OCI-LY3 (cell line): Measurements from ENCODE around the gene MSI2.

Source experiments
- H2AFZ ChIP-seq: fragments of 200-600, 300-600 bp; shearing (Covaris generic); 2 replicates; pipeline ENCODE4 v1.6.0; 2014; ENCODE audit warnings: antibody characterized with exemption, low read depth, low read length
- H3K27ac ChIP-seq: fragments of 200-600, 300-600 bp; sonication (generic); 2 replicates; pipeline ENCODE4 v1.5.1; 2014; ENCODE audit warnings: mild to moderate bottlenecking, low read length, moderate library complexity, mixed read lengths
- H3K27me3 ChIP-seq: fragments of 200-600, 300-600 bp; sonication (generic); 2 replicates; pipeline ENCODE4 v1.6.1; 2014; ENCODE audit warnings: low read depth, low read length, mixed read lengths
- H3K36me3 ChIP-seq: fragments of 200-600, 300-600 bp; sonication (generic); replicated peaks from 2 replicates; pipeline ENCODE3; 2014; ENCODE audit warnings: low read depth, low read length, mixed read lengths
- H3K4me1 ChIP-seq: fragments of 300-600, 200-600 bp; sonication (generic); 2 replicates; pipeline ENCODE4 v1.6.1; 2014; ENCODE audit warnings: low read length, mixed read lengths
- H3K4me2 ChIP-seq: fragments of 200-600, 300-600 bp; sonication (generic); 2 replicates; pipeline ENCODE4 v1.6.1; 2014; ENCODE audit warnings: low read length, mixed read lengths
- H3K4me3 ChIP-seq: fragments of 300-600, 200-600 bp; sonication (generic); 2 replicates; pipeline ENCODE4 v1.5.1; 2014; ENCODE audit warnings: antibody characterized with exemption, mild to moderate bottlenecking, low read length, moderate library complexity
- H3K79me2 ChIP-seq: fragments of 300-600, 200-600 bp; shearing (Covaris generic); 2 replicates; pipeline ENCODE4 v1.6.1; 2014; ENCODE audit warnings: mild to moderate bottlenecking, low read length, mixed read lengths
- H3K9ac ChIP-seq: fragments of 300-600, 200-600 bp; shearing (Covaris generic); 2 replicates; pipeline ENCODE4 v1.6.0; 2014; ENCODE audit warnings: mild to moderate bottlenecking, low read length, moderate library complexity
- H3K9me3 ChIP-seq: fragments of 200-600, 300-600 bp; shearing (Covaris generic); 2 replicates; pipeline ENCODE4 v1.6.1; 2014; ENCODE audit warnings: low read length, mixed read lengths; ENCODE audit not compliant: insufficient read depth
- H4K20me1 ChIP-seq: fragments of 200-600, 300-600 bp; sonication (generic); 2 replicates; pipeline ENCODE4 v1.6.1; 2016; ENCODE audit warnings: low read length, mixed read lengths; ENCODE audit not compliant: insufficient read depth
- EZH2phosphoT487 ChIP-seq: fragments of 200-600 bp; shearing (Covaris generic); IDR thresholded peaks from 2 replicates; pipeline ENCODE4 v1.6.1; 2018; ENCODE audit warnings: antibody characterized with exemption, mixed run types, low read depth
- TF ChIP-seq, protein P1 (sequence below): fragments of 200-600, 300-600 bp; sonication (generic); IDR thresholded peaks from 2 replicates; pipeline ENCODE4 v1.5.1; 2014; ENCODE audit warnings: antibody characterized with exemption, low read length, low read depth

MSI2 gene

DNA sequence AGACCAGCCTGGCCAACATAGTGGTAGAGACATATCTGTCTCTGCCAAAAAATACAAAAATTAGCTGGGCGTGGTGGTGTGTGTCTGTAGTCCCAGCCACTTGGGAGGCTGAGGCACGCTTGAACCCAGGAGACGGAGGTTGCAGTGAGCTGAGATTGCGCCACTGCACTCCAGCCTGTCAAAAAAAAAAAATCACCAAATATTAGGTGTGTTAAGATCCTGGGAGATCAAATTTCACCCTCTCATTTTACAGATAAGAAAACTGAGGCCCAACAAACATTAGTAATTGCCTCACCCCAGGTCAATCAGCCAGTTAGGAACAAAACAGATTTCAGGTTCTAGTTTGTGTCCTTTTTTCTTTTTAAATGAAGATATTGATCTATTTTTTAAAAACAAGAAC lies 116.7 kb downstream of the MSI2 start:
- H3K79me2 ChIP-seq, result peaks cover 12% of the 10 kb centered on the region; the same call in 1 of the 2 replicates
- H3K4me1 ChIP-seq, result peaks cover 25% of the 10 kb centered on the region
- H3K36me3 ChIP-seq, result peaks cover 15% of the 10 kb centered on the region
- H3K4me3 ChIP-seq, result no peak overlapping the region
- H3K4me2 ChIP-seq, result no peak overlapping the region
- H3K27ac ChIP-seq, result no peak overlapping the region
- H2AFZ ChIP-seq, result no peak overlapping the region
- peaks cover 5% of the 10 kb centered on the region; the same call in 1 of the 2 replicates for H3K9me3 ChIP-seq
- TF ChIP-seq, protein P1, sequence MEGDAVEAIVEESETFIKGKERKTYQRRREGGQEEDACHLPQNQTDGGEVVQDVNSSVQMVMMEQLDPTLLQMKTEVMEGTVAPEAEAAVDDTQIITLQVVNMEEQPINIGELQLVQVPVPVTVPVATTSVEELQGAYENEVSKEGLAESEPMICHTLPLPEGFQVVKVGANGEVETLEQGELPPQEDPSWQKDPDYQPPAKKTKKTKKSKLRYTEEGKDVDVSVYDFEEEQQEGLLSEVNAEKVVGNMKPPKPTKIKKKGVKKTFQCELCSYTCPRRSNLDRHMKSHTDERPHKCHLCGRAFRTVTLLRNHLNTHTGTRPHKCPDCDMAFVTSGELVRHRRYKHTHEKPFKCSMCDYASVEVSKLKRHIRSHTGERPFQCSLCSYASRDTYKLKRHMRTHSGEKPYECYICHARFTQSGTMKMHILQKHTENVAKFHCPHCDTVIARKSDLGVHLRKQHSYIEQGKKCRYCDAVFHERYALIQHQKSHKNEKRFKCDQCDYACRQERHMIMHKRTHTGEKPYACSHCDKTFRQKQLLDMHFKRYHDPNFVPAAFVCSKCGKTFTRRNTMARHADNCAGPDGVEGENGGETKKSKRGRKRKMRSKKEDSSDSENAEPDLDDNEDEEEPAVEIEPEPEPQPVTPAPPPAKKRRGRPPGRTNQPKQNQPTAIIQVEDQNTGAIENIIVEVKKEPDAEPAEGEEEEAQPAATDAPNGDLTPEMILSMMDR, result no peak
- TF ChIP-seq EZH2phosphoT487, result no peak
- H3K27me3 ChIP-seq, result no peaks in the 10 kb centered on the region
- H3K9ac ChIP-seq, result no peak overlapping the region
- peaks cover 14% of the 10 kb centered on the region for H4K20me1 ChIP-seq

DNA sequence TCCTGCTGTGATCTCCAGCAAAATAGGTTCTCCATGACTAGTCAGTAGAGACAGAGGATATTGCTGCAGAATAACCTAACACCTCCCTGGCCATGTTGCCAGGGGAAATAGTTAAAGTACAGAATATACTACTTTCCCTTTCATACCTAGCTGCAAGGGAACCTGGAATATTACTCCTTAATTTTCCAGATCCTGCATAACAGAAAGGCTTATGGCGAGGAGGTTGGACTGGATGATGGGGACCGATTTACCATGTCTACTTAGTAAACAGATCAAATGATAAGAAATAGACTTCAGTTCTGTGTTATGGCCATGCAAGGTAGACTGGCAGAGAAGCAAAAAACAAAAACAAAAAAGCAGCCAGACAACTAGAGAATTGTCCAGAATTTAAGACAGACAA lies 117.4 kb downstream of the MSI2 start:
- Histone ChIP-seq H3K27ac (no peak overlapping the region), H3K4me2 (no peak overlapping the region), H3K9ac (no peak overlapping the region), H3K36me3 (peaks cover 15% of the 10 kb centered on the region), H3K4me3 (no peak overlapping the region), H2AFZ (no peak overlapping the region), H3K27me3 (no peaks in the 10 kb centered on the region), H4K20me1 (peaks cover 14% of the 10 kb centered on the region), H3K9me3 (peaks cover 5% of the 10 kb centered on the region; the same call in 1 of the 2 replicates), H3K79me2 (peaks cover 9% of the 10 kb centered on the region; the same call in 1 of the 2 replicates), H3K4me1 (peaks cover 18% of the 10 kb centered on the region)
- TF ChIP-seq, protein P1, result no peak
- TF ChIP-seq EZH2phosphoT487, result no peak

DNA sequence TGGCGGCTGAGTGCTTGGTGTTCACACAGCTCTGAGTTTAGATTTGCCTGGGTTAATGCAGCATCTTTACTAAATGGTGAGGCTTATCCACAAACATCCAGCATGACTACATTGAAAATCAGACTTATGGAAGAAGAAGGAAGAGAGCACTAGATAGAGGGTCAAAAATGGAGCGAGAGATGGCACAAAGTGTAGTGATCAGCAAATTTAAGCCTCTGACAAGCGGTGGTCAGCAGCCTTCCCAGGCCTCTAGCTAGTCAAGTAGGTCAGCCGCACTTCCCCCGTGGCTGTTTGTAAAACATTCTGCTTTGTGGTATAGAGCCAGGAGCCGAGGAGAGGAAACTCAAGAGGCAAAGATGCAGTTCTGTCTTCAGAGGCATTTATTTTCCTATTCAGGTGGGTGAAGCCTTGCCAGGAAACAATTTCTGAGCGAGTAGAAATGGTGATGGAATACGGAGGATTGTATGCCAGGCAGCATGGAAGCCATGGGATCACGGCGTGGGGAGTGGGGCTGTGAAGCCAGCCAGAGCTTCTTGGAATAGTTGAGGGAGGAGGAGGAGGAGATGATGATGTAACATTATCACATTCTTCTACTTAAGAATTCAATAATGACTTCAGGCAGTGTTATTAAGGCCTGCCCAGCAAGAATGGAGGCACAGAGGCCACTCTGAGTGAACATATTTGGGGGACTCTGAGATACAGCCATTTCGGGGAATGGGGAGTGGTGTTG lies 118.9 kb downstream of the MSI2 start:
- Histone ChIP-seq H2AFZ (no peak overlapping the region), H3K4me3 (no peak overlapping the region), H3K79me2 (no peaks in the 10 kb centered on the region; the same call in 1 of the 2 replicates), H3K27me3 (no peaks in the 10 kb centered on the region), H4K20me1 (peaks cover 3% of the 10 kb centered on the region; the same call in 1 of the 2 replicates), H3K36me3 (peaks cover 15% of the 10 kb centered on the region), H3K4me2 (no peak overlapping the region), H3K9ac (no peak overlapping the region), H3K27ac (no peak overlapping the region), H3K4me1 (peaks cover 4% of the 10 kb centered on the region), H3K9me3 (peaks cover 5% of the 10 kb centered on the region; the same call in 1 of the 2 replicates)
- TF ChIP-seq, protein P1, result no peak
- TF ChIP-seq EZH2phosphoT487, result no peak

- no peak overlapping the region for H3K9ac ChIP-seq
- no peaks in the 10 kb centered on the region for H3K4me1 ChIP-seq
- peaks cover 5% of the 10 kb centered on the region; the same call in 1 of the 2 replicates for H3K9me3 ChIP-seq
- H3K79me2 ChIP-seq, result no peaks in the 10 kb centered on the region; the same call in 1 of the 2 replicates
- H2AFZ ChIP-seq, result no peak overlapping the region
- H3K27ac ChIP-seq, result no peak overlapping the region
- no peak overlapping the region for H3K4me3 ChIP-seq
- H3K27me3 ChIP-seq, result no peaks in the 10 kb centered on the region
- H4K20me1 ChIP-seq, result no peaks in the 10 kb centered on the region; the same call in 1 of the 2 replicates
- peaks cover 15% of the 10 kb centered on the region for H3K36me3 ChIP-seq
- TF ChIP-seq EZH2phosphoT487, result no peak
- TF ChIP-seq, protein P1, result no peak
- H3K4me2 ChIP-seq, result no peak overlapping the region
Measured at GRCh38 chr17:57375770-57376225, 119.5 kb downstream of the MSI2 start.
